Suprapubic skin (tissue), 4 donors: ENCODE data around the gene S100B. TPM values are rescaled to one million over a fixed set of nuclear protein-coding genes. Genes with fewer than 3 reads are reported as not detected.
"Not testable (repeated sequence)": the region's sequence is repeated elsewhere in the genome, so short reads cannot be mapped to it uniquely, and the experiment has no call there.

Experiments used
- DNase-seq, 2 donors: peaks; one replicate each; pipeline ENCODE4 v3.0.0-alpha.2; 2019; ENCODE audit warnings: low spot score in 2 of 2
- H3K27ac ChIP-seq: fragments of 200-600 bp; sonication (generic); one replicate; pipeline ENCODE4 v1.5.1; 2019
- H3K27me3 ChIP-seq: fragments of 200-600 bp; sonication (generic); one replicate; pipeline ENCODE4 v1.5.1; 2019
- H3K36me3 ChIP-seq: fragments of 200-600 bp; sonication (generic); one replicate; pipeline ENCODE4 v1.5.1; 2019
- H3K4me1 ChIP-seq: fragments of 200-600 bp; sonication (generic); one replicate; pipeline ENCODE4 v1.5.1; 2019
- H3K4me3 ChIP-seq: fragments of 200-600 bp; sonication (generic); one replicate; pipeline ENCODE4 v1.5.1; 2019; ENCODE audit warnings: mild to moderate bottlenecking
- H3K9me3 ChIP-seq: fragments of 200-600 bp; sonication (generic); one replicate; pipeline ENCODE4 v1.5.1; 2019
- CTCF ChIP-seq, 2 donors: fragments of 200-600 bp in 1 of 2; fragments of 450-650 bp in 1 of 2; sonication (generic) in 1 of 2; IDR thresholded peaks; one replicate each; pipeline ENCODE4 v1.5.1; 2016 to 2019; ENCODE audit warnings: antibody characterized with exemption in 2 of 2, mild to moderate bottlenecking in 1 of 2, moderate library complexity in 1 of 2
- EP300 ChIP-seq: sonication (generic); formaldehyde crosslinking; IDR thresholded peaks from one replicate; pipeline ENCODE4 v1.6.1; 2017; ENCODE audit warnings: antibody characterized with exemption
- POLR2A ChIP-seq, 2 donors: fragments of 450-650 bp; IDR thresholded peaks; one replicate each; pipeline ENCODE4 v1.6.1; 2017; ENCODE audit warnings: antibody characterized with exemption in 2 of 2, mild to moderate bottlenecking in 2 of 2, moderate library complexity in 2 of 2
- POLR2AphosphoS5 ChIP-seq, 3 donors: sonication (generic); formaldehyde crosslinking; IDR thresholded peaks; one replicate each; pipeline ENCODE4 v1.6.1; 2017; ENCODE audit warnings: antibody characterized with exemption in 3 of 3
- WGBS: methylation state at CpG from one replicate; pipeline ENCODE4 v1.1.5; 2018; 5-methylcytosine and 5-hydroxymethylcytosine counted together
- total RNA-seq, 4 donors: library from RNA; depleted of rRNA; stranded (reverse); fragments of >200 nt; gene quantifications; one replicate each; pipeline ENCODE4 v1.1.0, GENCODE V29; 2016

The S100B gene
- total RNA-seq, 4 donors from 2014 or later = 11.4 to 16.5 (median 14.2) TPM

GRCh38 chr21:46634966-46635323 is 30.1 kb upstream of the S100B start:
- peak overlapping the region; percentile 90 for H3K4me3 ChIP-seq
- H3K4me1 ChIP-seq = peaks cover 52% of the 10 kb centered on the region
- DNase-seq = no peak
- no peaks in the 10 kb centered on the region for H3K27me3 ChIP-seq
- TF ChIP-seq CTCF (IDR thresholded peaks at IDR 0.05) = peak in 1 of 2 donors; percentile 22
- no peak for TF ChIP-seq EP300
- H3K9me3 ChIP-seq = no peaks in the 10 kb centered on the region
- H3K36me3 ChIP-seq = no peaks in the 10 kb centered on the region
- WGBS = under 1% methylated on average over 10 of the region's 14 CpGs
- H3K27ac ChIP-seq = peak overlapping the region; percentile 98

GRCh38 chr21:46634427-46634826 is 29.5 kb upstream of the S100B start:
- H3K36me3 ChIP-seq = no peaks in the 10 kb centered on the region
- H3K4me3 ChIP-seq = peak overlapping the region; percentile 90
- H3K9me3 ChIP-seq = no peaks in the 10 kb centered on the region
- peaks cover 47% of the 10 kb centered on the region for H3K4me1 ChIP-seq
- DNase-seq = no peak
- peaks cover 3% of the 10 kb centered on the region for H3K27me3 ChIP-seq
- H3K27ac ChIP-seq = peak overlapping the region; percentile 98
- no peak for TF ChIP-seq CTCF (IDR thresholded peaks at IDR 0.05)
- no peak for TF ChIP-seq POLR2AphosphoS5 (IDR thresholded peaks at IDR 0.05)
- TF ChIP-seq POLR2A (IDR thresholded peaks at IDR 0.05) = no peak
- 88% methylated on average over 8 of the region's 8 CpGs for WGBS

- no peak for TF ChIP-seq POLR2AphosphoS5 (IDR thresholded peaks at IDR 0.05)
- no peak for TF ChIP-seq POLR2A (IDR thresholded peaks at IDR 0.05)
- TF ChIP-seq EP300 = no peak
- no peak for TF ChIP-seq CTCF (IDR thresholded peaks at IDR 0.05)
- Histone ChIP-seq H3K4me1 (peaks cover 39% of the 10 kb centered on the region), H3K36me3 (no peaks in the 10 kb centered on the region), H3K27ac (no peak overlapping the region), H3K9me3 (no peaks in the 10 kb centered on the region), H3K27me3 (peaks cover 3% of the 10 kb centered on the region), H3K4me3 (no peak overlapping the region)
- DNase-seq = no peak
- WGBS = 91% methylated on average over 5 of the region's 5 CpGs
These were observed 28.7 kb upstream of the S100B start for GRCh38 chr21:46633566-46633965.

GRCh38 chr21:46630915-46631314 is 26.0 kb upstream of the S100B start:
- 93% methylated on average over 2 of the region's 2 CpGs for WGBS
- not testable (repeated sequence) for H3K27ac ChIP-seq, H3K4me3 ChIP-seq, DNase-seq, H3K36me3 ChIP-seq, H3K9me3 ChIP-seq, H3K27me3 ChIP-seq
- peaks cover 12% of the 10 kb centered on the region for H3K4me1 ChIP-seq

- no peak overlapping the region for H3K4me3 ChIP-seq
- H3K9me3 ChIP-seq = peaks cover 5% of the 10 kb centered on the region
- no peak for TF ChIP-seq POLR2AphosphoS5 (IDR thresholded peaks at IDR 0.05)
- TF ChIP-seq EP300 = no peak
- TF ChIP-seq CTCF (IDR thresholded peaks at IDR 0.05) = no peak
- no peak for TF ChIP-seq POLR2A (IDR thresholded peaks at IDR 0.05)
- H3K27ac ChIP-seq = no peak overlapping the region
- H3K27me3 ChIP-seq = peaks cover 3% of the 10 kb centered on the region
- DNase-seq = no peak
- H3K4me1 ChIP-seq = no peaks in the 10 kb centered on the region
- WGBS = 80% methylated on average over 6 of the region's 6 CpGs
- H3K36me3 ChIP-seq = no peaks in the 10 kb centered on the region
These were observed 24.0 kb upstream of the S100B start for GRCh38 chr21:46628868-46629267.

- Histone ChIP-seq H3K4me1 (no peaks in the 10 kb centered on the region), H3K9me3 (peaks cover 5% of the 10 kb centered on the region), H3K27me3 (peaks cover 3% of the 10 kb centered on the region), H3K27ac (no peak overlapping the region), H3K36me3 (no peaks in the 10 kb centered on the region), H3K4me3 (no peak overlapping the region)
- DNase-seq = no peak
- 76% methylated on average over 4 of the region's 4 CpGs for WGBS
- TF ChIP-seq POLR2A (IDR thresholded peaks at IDR 0.05) = no peak
- TF ChIP-seq POLR2AphosphoS5 (IDR thresholded peaks at IDR 0.05) = no peak
- no peak for TF ChIP-seq CTCF (IDR thresholded peaks at IDR 0.05)
- TF ChIP-seq EP300 = no peak
These were observed 22.8 kb upstream of the S100B start for GRCh38 chr21:46627726-46628125.
